ENCODE data around the gene COL1A1. TPM values are rescaled to one million over a fixed set of nuclear protein-coding genes. Genes with fewer than 3 reads are reported as not detected.

Gene COL1A1
- total and polyA plus RNA-seq, 5 donors: 24.8 to 138 (median 59.2) TPM

- intact Hi-C loops (cut with DNase I): no loop called here
- ATAC-seq (no peak), DNase-seq (peak in 2 of 3 donors; percentile 85 to 87)
- H3K4me3 ChIP-seq (ENCODE audit: low read length): no peak overlapping the region
- H3K27ac ChIP-seq (ENCODE audit: low read length): no peak overlapping the region
- no peaks in the 10 kb centered on the region for H3K9me3 ChIP-seq (ENCODE audit: control insufficient read depth, low read length)
- no peaks in the 10 kb centered on the region for H3K27me3 ChIP-seq (ENCODE audit: control insufficient read depth, insufficient read depth)
- 19% methylated on average over 18 of the region's 18 CpGs for WGBS
- H3K4me1 ChIP-seq (ENCODE audit: control insufficient read depth, insufficient read depth, low read length): peaks cover 2% of the 10 kb centered on the region
Observed at GRCh38 chr17:50206604-50207293, 5.3 kb upstream of the COL1A1 start.

- Histone ChIP-seq H3K4me1 (ENCODE audit: control insufficient read depth, insufficient read depth, low read length) (peaks cover 2% of the 10 kb centered on the region), H3K9me3 (ENCODE audit: control insufficient read depth, low read length) (no peaks in the 10 kb centered on the region), H3K4me3 (ENCODE audit: low read length) (no peak overlapping the region), H3K27me3 (ENCODE audit: control insufficient read depth, insufficient read depth) (no peaks in the 10 kb centered on the region), H3K27ac (ENCODE audit: low read length) (no peak overlapping the region)
- no peak for ATAC-seq
- intact Hi-C loops (cut with DNase I): no loop called here
- 82% methylated on average over 7 of the region's 7 CpGs for WGBS
- no peak for DNase-seq
Observed at GRCh38 chr17:50205963-50206505, 4.6 kb upstream of the COL1A1 start.

- Histone ChIP-seq H3K27ac (ENCODE audit: low read length) (no peak overlapping the region), H3K4me1 (ENCODE audit: control insufficient read depth, insufficient read depth, low read length) (no peaks in the 10 kb centered on the region), H3K4me3 (ENCODE audit: low read length) (no peak overlapping the region), H3K9me3 (ENCODE audit: control insufficient read depth, low read length) (no peaks in the 10 kb centered on the region), H3K27me3 (ENCODE audit: control insufficient read depth, insufficient read depth) (no peaks in the 10 kb centered on the region)
- DNase-seq: peak in 1 of 3 donors; percentile 69
- ATAC-seq: no peak
- intact Hi-C loops (cut with DNase I): no loop called here
- WGBS: 31% methylated on average over 10 of the region's 10 CpGs
Observed at GRCh38 chr17:50205111-50205962, 3.9 kb upstream of the COL1A1 start.

- intact Hi-C loops (cut with DNase I): loop anchor here in 2 of 4 donors (5.0 kb wide), 1 partner anchor 68 kb away; the partner anchor contains the start of gene TMEM92 (in 2 of the 2)
- WGBS: 74% methylated on average over 3 of the region's 3 CpGs
Observed at GRCh38 chr17:50204431-50204830, 3.0 kb upstream of the COL1A1 start.

GRCh38 chr17:50203604-50204345 is 2.3 kb upstream of the COL1A1 start:
- Histone ChIP-seq H3K27ac (ENCODE audit: low read length) (no peak overlapping the region), H3K4me3 (ENCODE audit: low read length) (no peak overlapping the region), H3K4me1 (ENCODE audit: control insufficient read depth, insufficient read depth, low read length) (no peaks in the 10 kb centered on the region), H3K9me3 (ENCODE audit: control insufficient read depth, low read length) (no peaks in the 10 kb centered on the region), H3K27me3 (ENCODE audit: control insufficient read depth, insufficient read depth) (no peaks in the 10 kb centered on the region)
- ATAC-seq (no peak), DNase-seq (peak in 1 of 3 donors; percentile 43)
- WGBS: 61% methylated on average over 13 of the region's 13 CpGs
- intact Hi-C loops (cut with DNase I): loop anchor here in 2 of 4 donors (5.0 kb wide), 1 partner anchor 69 kb away; the partner anchor contains the start of gene TMEM92 (in 2 of the 2)

More at GRCh38 chr17:50204431-50204830, 3.0 kb upstream of the COL1A1 start:
- H3K4me1 ChIP-seq (ENCODE audit: control insufficient read depth, insufficient read depth, low read length): no peaks in the 10 kb centered on the region
- no peak overlapping the region for H3K27ac ChIP-seq (ENCODE audit: low read length)
- no peaks in the 10 kb centered on the region for H3K9me3 ChIP-seq (ENCODE audit: control insufficient read depth, low read length)
- ATAC-seq: no peak
- no peak for DNase-seq
- no peaks in the 10 kb centered on the region for H3K27me3 ChIP-seq (ENCODE audit: control insufficient read depth, insufficient read depth)
- H3K4me3 ChIP-seq (ENCODE audit: low read length): no peak overlapping the region

GRCh38 chr17:50203086-50203485 is 1.7 kb upstream of the COL1A1 start:
- no peaks in the 10 kb centered on the region for H3K9me3 ChIP-seq (ENCODE audit: control insufficient read depth, low read length)
- H3K4me1 ChIP-seq (ENCODE audit: control insufficient read depth, insufficient read depth, low read length): no peaks in the 10 kb centered on the region
- no peak overlapping the region for H3K27ac ChIP-seq (ENCODE audit: low read length)
- intact Hi-C loops (cut with DNase I): loop anchor here in 2 of 4 donors (5.0 kb wide), 1 partner anchor 69 kb away; the partner anchor contains the start of gene TMEM92 (in 2 of the 2)
- ATAC-seq (no peak), DNase-seq (peak; percentile 22 to 66 (median 55))
- no peak overlapping the region for H3K4me3 ChIP-seq (ENCODE audit: low read length)
- H3K27me3 ChIP-seq (ENCODE audit: control insufficient read depth, insufficient read depth): no peaks in the 10 kb centered on the region
- 44% methylated on average over 14 of the region's 14 CpGs for WGBS

GRCh38 chr17:50200457-50201275 is 765 bp downstream of the COL1A1 start:
- H3K27ac ChIP-seq (ENCODE audit: low read length): peak overlapping the region; percentile 65
- DNase-seq: peak; percentile 92 to 97 (median 95)
- intact Hi-C loops (cut with DNase I): loop anchor here (1.0 to 5.0 kb wide), 5 partner anchors 70 to 98 kb away; partner anchors contain the start of gene TMEM92 (in 2 of the 4)
- peak overlapping the region; percentile 41 for H3K4me3 ChIP-seq (ENCODE audit: low read length)
- ATAC-seq: peak; percentile 85 to 86
- no peaks in the 10 kb centered on the region for H3K4me1 ChIP-seq (ENCODE audit: control insufficient read depth, insufficient read depth, low read length)
- 1% methylated on average over 55 of the region's 55 CpGs for WGBS
- H3K27me3 ChIP-seq (ENCODE audit: control insufficient read depth, insufficient read depth): no peaks in the 10 kb centered on the region
- H3K9me3 ChIP-seq (ENCODE audit: control insufficient read depth, low read length): no peaks in the 10 kb centered on the region

GRCh38 chr17:50199803-50200456 is 1.5 kb downstream of the COL1A1 start:
- 3% methylated on average over 36 of the region's 36 CpGs for WGBS
- H3K27me3 ChIP-seq (ENCODE audit: control insufficient read depth, insufficient read depth): no peaks in the 10 kb centered on the region
- ATAC-seq (peak; percentile 93), DNase-seq (peak; percentile 93 to 97 (median 95))
- H3K27ac ChIP-seq (ENCODE audit: low read length): no peak overlapping the region
- H3K4me3 ChIP-seq (ENCODE audit: low read length): peak overlapping the region; percentile 41
- H3K9me3 ChIP-seq (ENCODE audit: control insufficient read depth, low read length): no peaks in the 10 kb centered on the region
- H3K4me1 ChIP-seq (ENCODE audit: control insufficient read depth, insufficient read depth, low read length): no peaks in the 10 kb centered on the region
- intact Hi-C loops (cut with DNase I): loop anchor here (1.0 to 10.0 kb wide), 6 partner anchors 65 to 99 kb away; partner anchors contain the start of genes TMEM92 (in 2 of the 4) and SAMD14 (in 1 of the 4)

GRCh38 chr17:50199211-50199802 is 2.1 kb downstream of the COL1A1 start:
- intact Hi-C loops (cut with DNase I): loop anchor here in 1 of 4 donors (10.0 kb wide), 1 partner anchor 65 kb away; the partner anchor contains the start of gene SAMD14
- DNase-seq (peak; percentile 39 to 73 (median 72)), ATAC-seq (no peak)
- no peaks in the 10 kb centered on the region for H3K9me3 ChIP-seq (ENCODE audit: control insufficient read depth, low read length)
- peak overlapping the region; percentile 38 for H3K4me3 ChIP-seq (ENCODE audit: low read length)
- no peaks in the 10 kb centered on the region for H3K27me3 ChIP-seq (ENCODE audit: control insufficient read depth, insufficient read depth)
- H3K4me1 ChIP-seq (ENCODE audit: control insufficient read depth, insufficient read depth, low read length): no peaks in the 10 kb centered on the region
- WGBS: 32% methylated on average over 41 of the region's 41 CpGs
- no peak overlapping the region for H3K27ac ChIP-seq (ENCODE audit: low read length)
